ENCODE measurements around the gene SEC24B.
"Not testable (repeated sequence)": the region's sequence is repeated elsewhere in the genome, so short reads cannot be mapped to it uniquely, and the experiment has no call there.

GRCh38 chr4:109558095-109558494 lies 124.5 kb downstream of the SEC24B start:
- not testable (repeated sequence) for TF ChIP-seq ZFP3 (CRISPR knock-in tag; IDR thresholded peaks at IDR 0.05); CREB5 (CRISPR knock-in tag; IDR thresholded peaks at IDR 0.05; ENCODE audit: low read depth); ISL1 (CRISPR knock-in tag; IDR thresholded peaks at IDR 0.05); SNAI2 (CRISPR knock-in tag; IDR thresholded peaks at IDR 0.05); GLIS3 (CRISPR knock-in tag; IDR thresholded peaks at IDR 0.05); ZFP30 (CRISPR knock-in tag; IDR thresholded peaks at IDR 0.05); ZNF8 (CRISPR knock-in tag; IDR thresholded peaks at IDR 0.05); TCF4 (CRISPR knock-in tag; IDR thresholded peaks at IDR 0.05; ENCODE audit: borderline replicate concordance); CSDC2 (CRISPR knock-in tag; IDR thresholded peaks at IDR 0.05); PATZ1 (CRISPR knock-in tag; IDR thresholded peaks at IDR 0.05; ENCODE audit: borderline replicate concordance); ZNF565 (CRISPR knock-in tag; conservative IDR thresholded peaks at IDR 0.05; ENCODE audit: low read depth)
